CD14-positive monocyte (primary cell): ENCODE measurements around the gene SH3TC2. TPM values are rescaled to one million over a fixed set of nuclear protein-coding genes. Genes with fewer than 3 reads are reported as not detected.
A peak's percentile ranks its signal among the peaks of the same experiment; 100 is the strongest.

Experiments used
- DNase-seq, 3 donors: peaks; one replicate each; pipeline ENCODE4 v3.0.0-alpha.2; 2011 to 2022
- H2AFZ ChIP-seq: 2 replicates; pipeline ENCODE4 v1.6.0; 2012; ENCODE audit warnings: mild to moderate bottlenecking, low read depth, low read length, inconsistent platforms; ENCODE audit not compliant: insufficient read depth, poor library complexity, severe bottlenecking
- H3K27ac ChIP-seq, 2 donors: 1 replicate in 1 of 2; 2 replicates in 1 of 2; pipeline ENCODE4 v1.5.1; 2012 to 2013; ENCODE audit warnings: low read length in 2 of 2, control low read depth in 1 of 2, inconsistent platforms in 1 of 2, low read depth in 1 of 2, mild to moderate bottlenecking in 1 of 2
- H3K27me3 ChIP-seq, 2 donors: one replicate each; pipeline versions ENCODE4 v1.6.0 to v1.6.1; 2011 to 2013; ENCODE audit warnings: low read length in 2 of 2; ENCODE audit not compliant: control insufficient read depth in 2 of 2, insufficient read depth in 2 of 2
- H3K36me3 ChIP-seq, 2 donors: replicated peaks in 1 of 2; 1 replicate in 1 of 2; 2 replicates in 1 of 2; pipeline versions ENCODE4 v1.5.1 to v1.6.1; 2012 to 2013; ENCODE audit warnings: low read length in 2 of 2, control low read depth in 1 of 2, inconsistent platforms in 1 of 2, mild to moderate bottlenecking in 1 of 2; ENCODE audit not compliant: insufficient read depth in 2 of 2, control insufficient read depth in 1 of 2
- H3K4me1 ChIP-seq, 2 donors: 1 replicate in 1 of 2; 2 replicates in 1 of 2; pipeline versions ENCODE4 v1.5.1 to v1.6.1; 2012 to 2013; ENCODE audit warnings: low read length in 2 of 2, control low read depth in 1 of 2, inconsistent platforms in 1 of 2, mild to moderate bottlenecking in 1 of 2, moderate library complexity in 1 of 2; ENCODE audit not compliant: insufficient read depth in 2 of 2, control insufficient read depth in 1 of 2
- H3K4me2 ChIP-seq: replicated peaks from 2 replicates; pipeline ENCODE3; 2012; ENCODE audit warnings: low read length, moderate library complexity, mild to moderate bottlenecking; ENCODE audit not compliant: poor library complexity, severe bottlenecking; ENCODE audit errors: extremely low read depth
- H3K4me3 ChIP-seq, 3 experiments: fragments of 200-600 bp in 1 of 3; sonication (generic) in 1 of 3; replicated peaks in 1 of 3; 1 replicate in 2 of 3; 2 replicates in 1 of 3; pipeline ENCODE4 v1.5.1; 2011 to 2013; ENCODE audit warnings: low read length in 3 of 3, mild to moderate bottlenecking in 3 of 3, control low read depth in 2 of 3, low read depth in 2 of 3, inconsistent platforms in 1 of 3, moderate library complexity in 1 of 3
- H3K79me2 ChIP-seq: 2 replicates; pipeline ENCODE4 v1.6.0; 2012; ENCODE audit warnings: mild to moderate bottlenecking, control low read depth, inconsistent platforms, low read length, moderate library complexity; ENCODE audit not compliant: insufficient read depth
- H3K9ac ChIP-seq: 2 replicates; pipeline ENCODE4 v1.6.0; 2017; ENCODE audit warnings: low read length, mild to moderate bottlenecking; ENCODE audit not compliant: insufficient read depth, poor library complexity, severe bottlenecking
- H3K9me3 ChIP-seq, 2 donors: replicated peaks in 1 of 2; 1 replicate in 1 of 2; 2 replicates in 1 of 2; pipeline versions ENCODE4 v1.5.1 to v1.6.1; 2012 to 2013; ENCODE audit warnings: low read length in 2 of 2, control low read depth in 1 of 2; ENCODE audit not compliant: control insufficient read depth in 1 of 2, insufficient read depth in 1 of 2
- H4K20me1 ChIP-seq: 2 replicates; pipeline ENCODE4 v1.6.0; 2012; ENCODE audit warnings: mild to moderate bottlenecking, low read length, control low read depth, moderate library complexity; ENCODE audit not compliant: insufficient read depth
- H3K27ac Mint-ChIP-seq, 7 donors: one replicate each; pipeline ENCODE4 v1.8.0; 2020; ENCODE audit warnings: mild to moderate bottlenecking in 7 of 7, mixed read lengths in 7 of 7, moderate library complexity in 6 of 7, inconsistent platforms in 2 of 7
- H3K27me3 Mint-ChIP-seq, 3 donors: one replicate each; pipeline ENCODE4 v1.8.0; 2021 to 2022; ENCODE audit warnings: low read depth in 3 of 3, mild to moderate bottlenecking in 3 of 3, mixed read lengths in 3 of 3, moderate library complexity in 3 of 3, inconsistent platforms in 1 of 3
- H3K36me3 Mint-ChIP-seq, 2 donors: one replicate each; pipeline ENCODE4 v1.8.0; 2020; ENCODE audit warnings: mixed read lengths in 2 of 2, inconsistent platforms in 1 of 2, mild to moderate bottlenecking in 1 of 2
- H3K4me1 Mint-ChIP-seq: one replicate; pipeline ENCODE4 v1.8.0; 2020; ENCODE audit warnings: mild to moderate bottlenecking, mixed read lengths
- H3K4me3 Mint-ChIP-seq, 2 donors: one replicate each; pipeline ENCODE4 v1.8.0; 2020; ENCODE audit warnings: mild to moderate bottlenecking in 2 of 2, mixed read lengths in 2 of 2, moderate library complexity in 1 of 2
- H3K9me3 Mint-ChIP-seq, 7 donors: one replicate each; pipeline ENCODE4 v1.8.0; 2020 to 2022; ENCODE audit warnings: mixed read lengths in 7 of 7, mild to moderate bottlenecking in 6 of 7, moderate library complexity in 6 of 7, inconsistent platforms in 2 of 7
- WGBS: methylation state at CpG from one replicate; pipeline ENCODE4 v1.1.5; 2013; ENCODE audit warnings: missing lambda C conversion rate; ENCODE audit not compliant: insufficient coverage; 5-methylcytosine and 5-hydroxymethylcytosine counted together
- intact Hi-C, 2 donors: fragments of 100-400 bp; cut with micrococcal nuclease; formaldehyde crosslinking; loops; one replicate each; pipeline versions ENCODE4 v1.15.0 to v1.15.1; 2023
- polyA plus RNA-seq, 3 donors: library from polyadenylated mRNA; depleted of rRNA in 1 of 3; unstranded in 2 of 3; stranded (reverse) in 1 of 3; fragments of 300-500 nt in 2 of 3; fragments of >200 nt in 1 of 3; fragmentation: Illumina TruSeq in 2 of 3; gene quantifications; 1 replicate in 2 of 3; 2 replicates in 1 of 3; pipeline ENCODE4 v1.2.3, GENCODE V29; 2012 to 2021
- TF ChIP-seq, protein P1 (sequence below): fragments of 200-600 bp; IDR thresholded peaks from one replicate; pipeline ENCODE4 v1.8.0; 2022; ENCODE audit warnings: antibody characterized with exemption, mild to moderate bottlenecking

Gene SH3TC2
- polyA plus RNA-seq, 3 donors: 0.01 to 0.30 (median 0.14) TPM

- WGBS: 0% methylated on average over 1 of the region's 1 CpG
- Histone ChIP-seq H2AFZ (no peak overlapping the region), H3K9ac (no peak overlapping the region), H4K20me1 (no peaks in the 10 kb centered on the region), H3K36me3 (no peaks in the 10 kb centered on the region), H3K79me2 (no peaks in the 10 kb centered on the region), H3K4me2 (no peak overlapping the region), H3K9me3 (no peaks in the 10 kb centered on the region), H3K27me3 (no peaks in the 10 kb centered on the region), H3K4me1 (peaks cover 67 to 91% of the 10 kb centered on the region in 2 donors), H3K4me3 (no peak overlapping the region), H3K27ac (peak overlapping the region in 1 of 2 donors; percentile 60)
- peaks cover 88% of the 10 kb centered on the region for H3K4me1 Mint-ChIP-seq
- no peaks in the 10 kb centered on the region for H3K9me3 Mint-ChIP-seq
- TF ChIP-seq, protein P1, sequence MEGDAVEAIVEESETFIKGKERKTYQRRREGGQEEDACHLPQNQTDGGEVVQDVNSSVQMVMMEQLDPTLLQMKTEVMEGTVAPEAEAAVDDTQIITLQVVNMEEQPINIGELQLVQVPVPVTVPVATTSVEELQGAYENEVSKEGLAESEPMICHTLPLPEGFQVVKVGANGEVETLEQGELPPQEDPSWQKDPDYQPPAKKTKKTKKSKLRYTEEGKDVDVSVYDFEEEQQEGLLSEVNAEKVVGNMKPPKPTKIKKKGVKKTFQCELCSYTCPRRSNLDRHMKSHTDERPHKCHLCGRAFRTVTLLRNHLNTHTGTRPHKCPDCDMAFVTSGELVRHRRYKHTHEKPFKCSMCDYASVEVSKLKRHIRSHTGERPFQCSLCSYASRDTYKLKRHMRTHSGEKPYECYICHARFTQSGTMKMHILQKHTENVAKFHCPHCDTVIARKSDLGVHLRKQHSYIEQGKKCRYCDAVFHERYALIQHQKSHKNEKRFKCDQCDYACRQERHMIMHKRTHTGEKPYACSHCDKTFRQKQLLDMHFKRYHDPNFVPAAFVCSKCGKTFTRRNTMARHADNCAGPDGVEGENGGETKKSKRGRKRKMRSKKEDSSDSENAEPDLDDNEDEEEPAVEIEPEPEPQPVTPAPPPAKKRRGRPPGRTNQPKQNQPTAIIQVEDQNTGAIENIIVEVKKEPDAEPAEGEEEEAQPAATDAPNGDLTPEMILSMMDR: no peak
- H3K36me3 Mint-ChIP-seq: no peaks in the 10 kb centered on the region
- DNase-seq: no peak
- peaks cover 0 to 2% (median 0%) of the 10 kb centered on the region in 3 donors for H3K27me3 Mint-ChIP-seq
- peak overlapping the region in 6 of 7 donors; percentile 18 to 92 (median 80) for H3K27ac Mint-ChIP-seq
- no peak overlapping the region for H3K4me3 Mint-ChIP-seq
- intact Hi-C loops: no loop called here
Measured at GRCh38 chr5:149040421-149040820, 22.4 kb downstream of the SH3TC2 start.

DNA sequence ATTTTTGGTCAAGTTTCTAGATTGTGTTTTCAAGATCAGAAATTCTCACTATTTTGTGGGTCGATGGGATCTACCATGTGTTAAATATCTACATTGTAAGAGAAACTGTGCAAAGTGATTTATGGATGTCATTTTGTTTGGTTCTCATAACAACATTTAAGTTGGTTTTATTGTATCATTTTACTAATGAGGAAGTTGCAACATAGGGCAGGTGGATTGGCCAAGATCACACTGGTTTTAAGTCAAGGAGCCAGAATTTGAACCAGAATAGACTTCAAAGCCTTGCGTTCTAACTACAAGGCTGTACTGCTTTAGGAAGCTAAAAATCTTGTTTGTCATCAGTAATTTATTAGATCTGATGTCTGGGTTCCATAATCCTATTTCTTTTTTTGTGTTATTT is 23.4 kb downstream of the SH3TC2 start:
- WGBS: 0% methylated on average over 1 of the region's 2 CpGs
- H3K4me1 Mint-ChIP-seq: peaks cover 83% of the 10 kb centered on the region

More for the DNA sequence above, 23.4 kb downstream of the SH3TC2 start:
- intact Hi-C loops: loop anchor here (10.0 kb wide), 3 partner anchors 305 to 855 kb away; no protein-coding TSS in a partner anchor
- Histone ChIP-seq H2AFZ (no peak overlapping the region), H3K27me3 (no peaks in the 10 kb centered on the region), H3K36me3 (no peaks in the 10 kb centered on the region), H3K79me2 (no peaks in the 10 kb centered on the region), H3K4me2 (peak overlapping the region; percentile 12), H3K27ac (peak overlapping the region in 1 of 2 donors; percentile 60), H3K9ac (no peak overlapping the region), H3K9me3 (no peaks in the 10 kb centered on the region), H3K4me3 (peak overlapping the region in 1 of 3 experiments; percentile 21), H3K4me1 (peaks cover 65 to 85% of the 10 kb centered on the region in 2 donors), H4K20me1 (no peaks in the 10 kb centered on the region)
- peak overlapping the region; percentile 22 to 92 (median 84) for H3K27ac Mint-ChIP-seq
- DNase-seq: peak; percentile 67 to 82 (median 70)
- no peaks in the 10 kb centered on the region for H3K36me3 Mint-ChIP-seq
- H3K4me3 Mint-ChIP-seq: no peak overlapping the region
- H3K27me3 Mint-ChIP-seq: peaks cover 0 to 2% (median 0%) of the 10 kb centered on the region in 3 donors
- H3K9me3 Mint-ChIP-seq: no peaks in the 10 kb centered on the region
- TF ChIP-seq, protein P1: no peak
